BJ (cell line): ENCODE results near the gene DMAC2L. TPM values are rescaled to one million over a fixed set of nuclear protein-coding genes. Genes with fewer than 3 reads are reported as not detected.
"Not testable (repeated sequence)": the region's sequence is repeated elsewhere in the genome, so short reads cannot be mapped to it uniquely, and the experiment has no call there.

Experiments
- CTCF ChIA-PET: fragments of 350-600 bp; formaldehyde crosslinking; extraction: SDS; loops from one replicate; lab custom pipeline; 2021; ENCODE audit warnings: antibody characterized with exemption, inconsistent platforms; lab: Yijun Ruan, JAX
- POLR2A ChIA-PET: fragments of 300-600 bp; sonication (Branson Sonifier 250); formaldehyde crosslinking; extraction: SDS; loops from one replicate; lab custom pipeline; 2021; ENCODE audit warnings: antibody characterized with exemption; lab: Charles Lee
- DNase-seq: peaks from one replicate; pipeline ENCODE4 v3.0.0-alpha.2; 2011; ENCODE audit warnings: low read depth
- H3K27me3 ChIP-seq: 2 replicates; pipeline ENCODE4 v1.6.0; 2011; ENCODE audit warnings: low read length; ENCODE audit not compliant: control insufficient read depth, insufficient read depth
- H3K36me3 ChIP-seq: 2 replicates; pipeline ENCODE4 v1.5.1; 2011; ENCODE audit warnings: low read length; ENCODE audit not compliant: control insufficient read depth, insufficient read depth
- H3K4me3 ChIP-seq: 2 replicates; pipeline ENCODE4 v1.5.1; 2011; ENCODE audit warnings: low read depth, mild to moderate bottlenecking, control low read depth, low read length
- polyA plus RNA-seq: library from polyadenylated mRNA; depleted of rRNA; stranded (reverse); fragments of >200 nt; gene quantifications from 2 replicates; pipeline ENCODE4 v1.2.3, GENCODE V29; 2011
- TF ChIP-seq, protein P1 (sequence below): IDR thresholded peaks from 2 replicates; pipeline ENCODE4 v1.5.1; 2011; ENCODE audit warnings: low read depth, mild to moderate bottlenecking, control low read depth, inconsistent platforms, low read length, moderate library complexity; ENCODE audit not compliant: insufficient read depth

Gene DMAC2L
- polyA plus RNA-seq, 1 experiment: 6.8 TPM

DNA sequence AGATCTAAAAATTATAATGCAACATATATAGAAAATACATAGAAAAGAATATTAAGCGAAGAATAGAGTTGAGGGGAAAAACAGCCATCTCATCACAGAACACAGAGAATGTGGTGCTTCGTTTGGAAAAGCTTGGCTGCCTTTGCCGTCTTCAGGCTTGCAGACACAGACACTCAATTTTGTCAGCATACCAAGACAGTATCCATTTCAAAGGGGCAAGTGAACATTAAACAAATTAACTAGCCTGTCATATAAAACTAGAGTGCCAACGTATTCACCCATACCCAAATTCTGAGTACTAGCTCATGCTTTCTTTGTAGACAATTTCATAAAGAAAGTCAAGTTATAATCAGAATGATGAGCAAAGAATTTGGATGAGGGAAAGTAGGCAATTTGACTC lies 40.5 kb downstream of the DMAC2L start:
- CTCF ChIA-PET: no interaction called here
- DNase-seq: no peak
- H3K4me3 ChIP-seq: no peak overlapping the region
- POLR2A ChIA-PET: no interaction called here
- no peaks in the 10 kb centered on the region for H3K27me3 ChIP-seq
- TF ChIP-seq, protein P1, sequence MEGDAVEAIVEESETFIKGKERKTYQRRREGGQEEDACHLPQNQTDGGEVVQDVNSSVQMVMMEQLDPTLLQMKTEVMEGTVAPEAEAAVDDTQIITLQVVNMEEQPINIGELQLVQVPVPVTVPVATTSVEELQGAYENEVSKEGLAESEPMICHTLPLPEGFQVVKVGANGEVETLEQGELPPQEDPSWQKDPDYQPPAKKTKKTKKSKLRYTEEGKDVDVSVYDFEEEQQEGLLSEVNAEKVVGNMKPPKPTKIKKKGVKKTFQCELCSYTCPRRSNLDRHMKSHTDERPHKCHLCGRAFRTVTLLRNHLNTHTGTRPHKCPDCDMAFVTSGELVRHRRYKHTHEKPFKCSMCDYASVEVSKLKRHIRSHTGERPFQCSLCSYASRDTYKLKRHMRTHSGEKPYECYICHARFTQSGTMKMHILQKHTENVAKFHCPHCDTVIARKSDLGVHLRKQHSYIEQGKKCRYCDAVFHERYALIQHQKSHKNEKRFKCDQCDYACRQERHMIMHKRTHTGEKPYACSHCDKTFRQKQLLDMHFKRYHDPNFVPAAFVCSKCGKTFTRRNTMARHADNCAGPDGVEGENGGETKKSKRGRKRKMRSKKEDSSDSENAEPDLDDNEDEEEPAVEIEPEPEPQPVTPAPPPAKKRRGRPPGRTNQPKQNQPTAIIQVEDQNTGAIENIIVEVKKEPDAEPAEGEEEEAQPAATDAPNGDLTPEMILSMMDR: no peak
- no peaks in the 10 kb centered on the region for H3K36me3 ChIP-seq

DNA sequence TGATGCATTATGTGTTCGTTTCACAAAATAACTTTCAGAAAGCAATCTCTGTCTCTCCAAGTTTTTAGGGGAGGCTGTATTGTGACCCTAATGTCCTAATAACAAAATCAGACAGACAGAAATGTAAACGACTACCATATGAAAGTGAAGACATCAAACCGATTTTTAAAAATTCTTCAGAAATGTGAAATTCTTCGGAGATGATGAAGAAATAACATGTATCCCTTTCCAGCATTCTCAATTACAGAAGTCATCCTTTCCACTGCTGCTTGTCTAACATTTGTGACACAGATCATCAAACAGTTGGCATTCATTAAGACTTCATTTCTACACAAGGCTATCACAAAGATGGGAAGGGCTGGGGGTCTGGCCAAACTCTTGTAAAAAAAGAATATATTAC lies 41.0 kb downstream of the DMAC2L start:
- CTCF ChIA-PET: no interaction called here
- Histone ChIP-seq H3K27me3 (no peaks in the 10 kb centered on the region), H3K36me3 (no peaks in the 10 kb centered on the region), H3K4me3 (no peak overlapping the region)
- TF ChIP-seq, protein P1: no peak
- DNase-seq: no peak
- POLR2A ChIA-PET: no interaction called here

DNA sequence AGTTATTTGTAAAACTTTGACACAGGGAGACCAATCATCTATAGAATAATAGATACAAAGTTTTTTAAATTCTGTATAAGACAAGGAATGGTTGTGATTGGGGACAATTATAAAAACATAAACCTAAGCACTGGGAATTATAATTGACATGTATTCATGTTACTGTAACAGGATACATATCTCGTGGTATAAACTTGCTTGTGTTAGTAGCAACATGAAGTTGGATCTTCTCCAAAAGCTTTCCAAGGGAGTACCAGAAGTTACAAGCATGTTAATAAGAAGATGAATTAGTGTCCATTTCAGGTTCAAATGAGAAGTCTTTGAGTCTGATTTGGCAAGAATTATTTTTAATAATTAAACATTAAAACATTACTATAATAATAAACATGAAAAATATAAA lies 42.4 kb downstream of the DMAC2L start:
- ChIA-PET CTCF (interaction anchor here (1.1 kb wide), 1 partner anchor 11 kb away, joined by 3 read pairs; no protein-coding TSS in a partner anchor), POLR2A (no interaction called here)
- TF ChIP-seq, protein P1: no peak
- Histone ChIP-seq H3K27me3 (no peaks in the 10 kb centered on the region), H3K4me3 (no peak overlapping the region), H3K36me3 (no peaks in the 10 kb centered on the region)
- no peak for DNase-seq

DNA sequence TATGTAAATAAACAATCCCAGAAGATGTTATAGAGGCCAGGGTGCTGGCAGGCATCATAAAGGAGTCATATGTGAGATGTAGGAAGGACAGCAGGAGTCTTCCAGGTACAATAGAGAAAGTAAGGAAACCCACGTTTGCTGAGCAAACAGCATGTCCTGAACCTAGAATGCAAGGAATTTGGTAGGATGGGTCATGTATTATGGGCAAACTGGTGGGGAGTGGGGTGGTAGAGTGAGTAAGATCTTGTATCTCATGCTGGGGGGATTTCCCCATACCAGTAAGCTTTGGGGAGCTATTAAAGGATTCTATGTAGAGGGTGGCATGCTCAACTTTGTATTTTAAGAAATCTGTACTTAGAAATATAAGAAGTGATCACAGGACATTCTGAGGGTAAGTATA lies 43.6 kb downstream of the DMAC2L start:
- Histone ChIP-seq H3K36me3 (no peaks in the 10 kb centered on the region), H3K4me3 (no peak overlapping the region), H3K27me3 (no peaks in the 10 kb centered on the region)
- ChIA-PET CTCF (interaction anchor here (0.8 to 1.1 kb wide), 2 partner anchors 10 to 14 kb away, joined by 3 to 5 read pairs; no protein-coding TSS in a partner anchor), POLR2A (no interaction called here)
- TF ChIP-seq, protein P1: no peak
- no peak for DNase-seq

DNA sequence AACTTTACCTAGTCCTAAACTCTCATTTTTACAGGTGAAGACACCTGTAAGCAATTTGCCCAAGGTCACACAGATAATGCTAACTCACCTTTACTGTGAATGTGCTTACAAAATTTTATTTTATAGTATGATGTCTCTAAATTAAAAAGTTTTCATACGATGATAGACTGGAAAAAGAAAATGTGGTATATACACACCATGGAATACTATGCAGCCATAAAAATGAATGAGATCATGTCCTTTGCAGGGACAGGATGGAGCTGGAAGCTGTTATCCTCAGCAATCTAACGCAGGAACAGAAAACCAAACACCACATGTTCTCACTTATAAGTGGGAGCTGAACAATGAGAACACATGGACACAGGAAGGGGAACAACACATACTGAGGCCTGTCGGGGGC lies 44.2 kb downstream of the DMAC2L start:
- CTCF ChIA-PET: interaction anchor here (0.8 kb wide), 1 partner anchor 13 kb away, joined by 5 read pairs; no protein-coding TSS in a partner anchor
- DNase-seq, H3K27me3 ChIP-seq, H3K36me3 ChIP-seq, H3K4me3 ChIP-seq, POLR2A ChIA-PET: not testable (repeated sequence)

DNA sequence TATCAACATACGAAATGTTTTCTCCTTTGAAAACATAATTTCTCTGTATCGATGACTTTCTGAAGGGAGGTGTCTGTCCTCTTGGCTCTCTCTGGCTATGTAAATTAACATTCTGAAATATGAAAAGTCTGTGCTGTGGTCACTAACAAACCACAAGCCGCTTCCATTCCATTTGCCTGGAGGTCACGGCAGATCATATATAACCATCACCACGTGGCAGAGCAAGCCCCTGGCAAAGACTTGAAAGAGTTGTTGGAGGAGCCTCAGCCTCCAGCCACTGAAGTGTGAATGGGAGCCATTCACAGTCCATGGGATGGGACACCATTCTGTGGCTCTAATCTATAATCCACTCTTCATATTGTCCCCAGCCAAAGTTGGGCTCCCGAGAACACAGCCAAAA lies 45.0 kb downstream of the DMAC2L start:
- CTCF ChIA-PET: no interaction called here
- no peaks in the 10 kb centered on the region for H3K27me3 ChIP-seq

More for the DNA sequence above, 45.0 kb downstream of the DMAC2L start:
- Histone ChIP-seq H3K36me3 (no peaks in the 10 kb centered on the region), H3K4me3 (no peak overlapping the region)
- POLR2A ChIA-PET: no interaction called here
- TF ChIP-seq, protein P1: no peak
- DNase-seq: no peak
